Activated CD4-positive, alpha-beta T cell treated with anti-CD3 and anti-CD28 coated beads for 1 hour (primary cell): ENCODE results near the gene ZNF726.
"Not testable (repeated sequence)": the region's sequence is repeated elsewhere in the genome, so short reads cannot be mapped to it uniquely, and the experiment has no call there.

Source experiments
- DNase-seq: peaks from one replicate; pipeline ENCODE4 v3.0.0-alpha.2; 2020

The ZNF726 gene

GRCh38 chr19:23949611-23950010 is 34.9 kb downstream of the ZNF726 start:
- no peak for DNase-seq

- no peak for DNase-seq
Observed at GRCh38 chr19:23956051-23956450, 41.4 kb downstream of the ZNF726 start.

GRCh38 chr19:23957660-23958281 is 43.1 kb downstream of the ZNF726 start:
- no peak for DNase-seq

GRCh38 chr19:23963396-23963795 is 48.7 kb downstream of the ZNF726 start:
- not testable (repeated sequence) for DNase-seq

GRCh38 chr19:23963881-23964280 is 49.2 kb downstream of the ZNF726 start:
- DNase-seq, result not testable (repeated sequence)

GRCh38 chr19:23964334-23964733 is 49.6 kb downstream of the ZNF726 start:
- not testable (repeated sequence) for DNase-seq

GRCh38 chr19:23969630-23970029 is 54.9 kb downstream of the ZNF726 start:
- no peak for DNase-seq

GRCh38 chr19:23971598-23971997 is 56.9 kb downstream of the ZNF726 start:
- DNase-seq, result no peak

GRCh38 chr19:23972161-23972560 is 57.5 kb downstream of the ZNF726 start:
- DNase-seq, result no peak

- no peak for DNase-seq
Observed at GRCh38 chr19:23974941-23975340, 60.3 kb downstream of the ZNF726 start.

- DNase-seq, result not testable (repeated sequence)
Observed at GRCh38 chr19:23976631-23977030, 61.9 kb downstream of the ZNF726 start.

- DNase-seq, result not testable (repeated sequence)
Observed at GRCh38 chr19:23977256-23977655, 62.6 kb downstream of the ZNF726 start.

GRCh38 chr19:23978068-23978467 is 63.4 kb downstream of the ZNF726 start:
- no peak for DNase-seq

- DNase-seq, result no peak
Observed at GRCh38 chr19:23980805-23981204, 66.1 kb downstream of the ZNF726 start.

GRCh38 chr19:23981863-23982262 is 67.2 kb downstream of the ZNF726 start:
- no peak for DNase-seq

- no peak for DNase-seq
Observed at GRCh38 chr19:23983406-23983805, 68.7 kb downstream of the ZNF726 start.
